ENCODE measurements around the gene PRDM4. TPM values are rescaled to one million over a fixed set of nuclear protein-coding genes. Genes with fewer than 3 reads are reported as not detected.

PRDM4 gene
- total RNA-seq, 5 donors from 2014 or later (not counting 1 experiment from before 2014, with no cell fraction given), result 30.2 to 42.4 (median 40.0) TPM

DNA sequence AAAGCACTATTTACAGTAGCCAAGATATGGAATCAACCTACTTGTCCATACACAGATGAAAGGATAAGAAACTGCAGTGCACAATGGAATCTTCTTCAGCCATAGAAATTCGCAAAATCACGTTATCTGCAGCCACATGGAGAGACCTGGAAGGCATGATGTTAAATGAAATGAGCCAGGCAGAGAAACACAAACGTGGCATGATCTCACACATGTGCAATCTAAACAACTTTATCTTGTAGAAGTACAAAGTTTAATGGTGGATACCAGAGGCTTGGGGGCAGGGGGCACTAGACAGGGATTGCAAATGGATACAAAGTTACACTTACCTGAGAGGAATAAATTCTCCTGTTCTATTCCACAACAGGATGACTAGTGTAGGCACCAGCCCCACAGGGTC is 37.6 kb upstream of the PRDM4 start:
- CTCF ChIA-PET, result no interaction called here
- WGBS (ENCODE audit: insufficient coverage), result 92% methylated on average over 2 of the region's 3 CpGs

DNA sequence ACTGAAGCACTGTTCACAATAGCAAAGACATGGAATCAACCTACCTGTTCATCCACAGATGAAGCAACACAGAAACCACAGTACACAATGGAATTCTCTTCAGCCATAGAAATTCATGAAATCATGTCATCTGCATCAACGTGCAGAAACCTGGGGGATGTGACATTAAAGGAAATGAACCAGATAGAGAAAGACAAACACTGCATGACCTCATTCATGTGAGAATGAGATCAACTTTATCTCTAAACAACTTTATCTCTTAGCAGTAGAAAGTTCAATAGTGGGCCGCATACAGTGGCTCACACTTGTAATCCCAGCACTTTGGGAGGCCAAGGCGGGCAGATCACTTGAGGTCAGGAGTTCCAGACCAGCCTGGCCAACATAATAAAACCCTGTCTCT is 33.5 kb upstream of the PRDM4 start:
- Histone ChIP-seq H3K27ac (ENCODE audit: low read length) (no peak overlapping the region), H3K27me3 (replicated peaks in 1 of 2; ENCODE audit: control insufficient read depth in 2 of 2, extremely low read depth in 1 of 2, insufficient read depth in 2 of 2, low read length in 1 of 2) (peaks cover 2 to 7% of the 10 kb centered on the region in 2 experiments), H3K9me3 (no peaks in the 10 kb centered on the region), H3K4me1 (ENCODE audit: control insufficient read depth in 1 of 2, extremely low read depth in 1 of 2, insufficient read depth in 2 of 2, low read length in 2 of 2) (no peaks in the 10 kb centered on the region), H3K36me3 (ENCODE audit: control insufficient read depth in 2 of 2, extremely low read depth in 1 of 2, insufficient read depth in 1 of 2, low read length in 1 of 2) (no peaks in the 10 kb centered on the region), H3K4me3 (ENCODE audit: control insufficient read depth in 1 of 2, extremely low read depth in 1 of 2, low read length in 1 of 2) (no peak overlapping the region)
- Mint-ChIP-seq H3K27ac (no peak overlapping the region), H3K27me3 (peaks cover 36 to 45% of the 10 kb centered on the region in 2 donors), H3K9me3 (peaks cover 0 to 10% (median 8%) of the 10 kb centered on the region in 3 donors), H3K4me1 (no peaks in the 10 kb centered on the region), H3K36me3 (no peaks in the 10 kb centered on the region), H3K4me3 (no peak overlapping the region)
- no peak for DNase-seq
- POLR2A ChIA-PET, result no interaction called here
- CTCF ChIA-PET, result no interaction called here
- WGBS (ENCODE audit: insufficient coverage), result 80% methylated on average over 1 of the region's 3 CpGs
- no peak for ATAC-seq (replicated peaks in 1 of 4)

More for the DNA sequence above, 37.6 kb upstream of the PRDM4 start:
- Mint-ChIP-seq H3K4me3 (no peak overlapping the region), H3K36me3 (no peaks in the 10 kb centered on the region), H3K27me3 (peaks cover 34 to 38% of the 10 kb centered on the region in 2 donors), H3K9me3 (no peaks in the 10 kb centered on the region), H3K27ac (no peak overlapping the region), H3K4me1 (no peaks in the 10 kb centered on the region)
- Histone ChIP-seq H3K9me3 (no peaks in the 10 kb centered on the region), H3K27me3 (replicated peaks in 1 of 2; ENCODE audit: control insufficient read depth in 2 of 2, extremely low read depth in 1 of 2, insufficient read depth in 2 of 2, low read length in 1 of 2) (peaks cover 2 to 3% of the 10 kb centered on the region in 2 experiments), H3K4me1 (ENCODE audit: control insufficient read depth in 1 of 2, extremely low read depth in 1 of 2, insufficient read depth in 2 of 2, low read length in 2 of 2) (no peaks in the 10 kb centered on the region), H3K27ac (ENCODE audit: low read length) (no peak overlapping the region), H3K4me3 (ENCODE audit: control insufficient read depth in 1 of 2, extremely low read depth in 1 of 2, low read length in 1 of 2) (no peak overlapping the region), H3K36me3 (ENCODE audit: control insufficient read depth in 2 of 2, extremely low read depth in 1 of 2, insufficient read depth in 1 of 2, low read length in 1 of 2) (no peaks in the 10 kb centered on the region)
- DNase-seq (no peak), ATAC-seq (replicated peaks in 1 of 4) (no peak)
- POLR2A ChIA-PET, result no interaction called here

DNA sequence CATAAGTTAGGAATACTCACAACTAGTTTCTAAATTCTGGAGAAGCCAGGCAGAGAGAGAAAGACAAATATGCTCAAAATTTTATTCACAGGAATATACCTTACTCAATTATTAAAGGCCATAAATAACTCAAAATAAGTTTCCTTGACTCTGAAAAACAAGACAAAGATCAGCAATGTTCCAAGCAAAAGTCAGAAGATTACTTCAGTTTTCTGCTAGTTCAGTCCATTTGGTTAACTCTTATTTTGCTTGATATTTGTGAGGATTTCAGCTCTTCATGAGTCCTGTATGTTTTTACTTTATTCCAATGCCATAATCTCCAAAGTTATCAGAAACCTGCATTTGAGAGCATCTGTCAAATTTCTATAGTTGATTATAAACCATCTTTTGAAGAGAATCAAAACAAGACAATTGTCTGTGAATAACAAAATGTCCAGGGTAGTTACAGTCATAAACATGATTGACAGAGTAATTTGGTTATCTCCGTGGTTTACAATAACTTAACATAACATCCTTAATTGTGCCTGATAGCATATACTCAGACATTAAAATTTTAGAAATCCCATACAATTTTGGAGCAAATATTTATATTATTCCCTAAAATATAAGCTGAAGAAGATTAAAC is 30.6 kb upstream of the PRDM4 start:
- Mint-ChIP-seq H3K36me3 (no peaks in the 10 kb centered on the region), H3K27ac (no peak overlapping the region), H3K4me3 (no peak overlapping the region), H3K9me3 (peaks cover 0 to 10% (median 8%) of the 10 kb centered on the region in 3 donors), H3K4me1 (no peaks in the 10 kb centered on the region), H3K27me3 (peaks cover 32 to 40% of the 10 kb centered on the region in 2 donors)
- no peaks in the 10 kb centered on the region for H3K36me3 ChIP-seq (ENCODE audit: control insufficient read depth in 2 of 2, extremely low read depth in 1 of 2, insufficient read depth in 1 of 2, low read length in 1 of 2)
- WGBS (ENCODE audit: insufficient coverage), result no CpG with 5 or more reads among the region's 1 CpG
- ATAC-seq (replicated peaks in 1 of 4), result no peak
- H3K9me3 ChIP-seq, result no peaks in the 10 kb centered on the region
- H3K4me3 ChIP-seq (ENCODE audit: control insufficient read depth in 1 of 2, extremely low read depth in 1 of 2, low read length in 1 of 2), result no peak overlapping the region
- POLR2A ChIA-PET, result no interaction called here
- peaks cover 0 to 7% of the 10 kb centered on the region in 2 experiments for H3K27me3 ChIP-seq (replicated peaks in 1 of 2; ENCODE audit: control insufficient read depth in 2 of 2, extremely low read depth in 1 of 2, insufficient read depth in 2 of 2, low read length in 1 of 2)
- H3K4me1 ChIP-seq (ENCODE audit: control insufficient read depth in 1 of 2, extremely low read depth in 1 of 2, insufficient read depth in 2 of 2, low read length in 2 of 2), result no peaks in the 10 kb centered on the region
- DNase-seq, result no peak
- no peak overlapping the region for H3K27ac ChIP-seq (ENCODE audit: low read length)
- CTCF ChIA-PET, result no interaction called here

DNA sequence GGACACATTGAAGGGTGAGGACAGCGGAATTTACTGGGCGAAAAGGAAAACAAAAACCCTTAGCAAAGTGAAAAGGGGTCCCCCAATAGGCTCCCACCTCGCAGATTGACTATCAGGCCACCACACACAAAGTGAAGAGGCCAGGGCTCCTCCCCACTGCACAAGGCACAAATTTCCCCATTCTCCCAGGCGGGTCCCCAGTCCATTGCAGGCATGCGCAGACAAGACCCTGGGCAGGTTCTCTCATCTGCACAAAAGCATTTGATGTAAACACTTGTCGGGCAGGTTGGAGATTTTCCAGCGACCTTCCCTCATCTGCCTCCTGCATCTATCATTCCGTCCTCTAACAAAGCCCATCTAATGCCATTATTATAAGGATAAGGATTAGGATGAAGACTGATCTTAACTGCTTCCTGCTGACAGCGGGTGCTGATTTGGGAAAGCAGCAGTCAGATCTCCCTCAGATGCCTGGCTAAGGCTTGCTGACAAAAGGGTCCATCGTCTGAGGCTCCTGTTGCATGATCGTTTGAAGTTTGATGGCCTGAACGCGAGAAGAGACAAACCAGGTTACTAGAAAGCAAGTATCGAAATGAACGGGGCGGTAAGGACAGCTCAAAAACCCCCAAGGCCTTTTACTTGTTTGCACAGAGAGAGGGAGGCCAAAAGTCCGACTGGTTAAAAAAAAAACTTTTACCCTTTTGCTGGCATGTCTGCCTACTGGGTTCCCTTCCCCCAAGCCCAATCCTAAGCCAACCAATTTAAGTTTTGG is 27.9 kb upstream of the PRDM4 start:
- Mint-ChIP-seq H3K36me3 (no peaks in the 10 kb centered on the region), H3K27ac (no peak overlapping the region), H3K4me3 (no peak overlapping the region), H3K9me3 (peaks cover 0 to 10% (median 8%) of the 10 kb centered on the region in 3 donors), H3K27me3 (peaks cover 9 to 15% of the 10 kb centered on the region in 2 donors), H3K4me1 (no peaks in the 10 kb centered on the region)
- Histone ChIP-seq H3K27ac (ENCODE audit: low read length) (no peak overlapping the region), H3K9me3 (no peaks in the 10 kb centered on the region), H3K4me3 (ENCODE audit: control insufficient read depth in 1 of 2, extremely low read depth in 1 of 2, low read length in 1 of 2) (no peak overlapping the region), H3K4me1 (ENCODE audit: control insufficient read depth in 1 of 2, extremely low read depth in 1 of 2, insufficient read depth in 2 of 2, low read length in 2 of 2) (no peaks in the 10 kb centered on the region), H3K36me3 (ENCODE audit: control insufficient read depth in 2 of 2, extremely low read depth in 1 of 2, insufficient read depth in 1 of 2, low read length in 1 of 2) (no peaks in the 10 kb centered on the region), H3K27me3 (replicated peaks in 1 of 2; ENCODE audit: control insufficient read depth in 2 of 2, extremely low read depth in 1 of 2, insufficient read depth in 2 of 2, low read length in 1 of 2) (peaks cover 0 to 7% of the 10 kb centered on the region in 2 experiments)
- ChIA-PET POLR2A (no interaction called here), CTCF (no interaction called here)
- ATAC-seq (replicated peaks in 1 of 4) (no peak), DNase-seq (no peak)
- 76% methylated on average over 13 of the region's 17 CpGs for WGBS (ENCODE audit: insufficient coverage)

- Mint-ChIP-seq H3K4me1 (no peaks in the 10 kb centered on the region), H3K27me3 (peaks cover 9 to 14% of the 10 kb centered on the region in 2 donors), H3K27ac (no peak overlapping the region), H3K9me3 (peaks cover 0 to 10% (median 8%) of the 10 kb centered on the region in 3 donors), H3K36me3 (no peaks in the 10 kb centered on the region), H3K4me3 (no peak overlapping the region)
- Histone ChIP-seq H3K27ac (ENCODE audit: low read length) (no peak overlapping the region), H3K9me3 (no peaks in the 10 kb centered on the region), H3K4me3 (ENCODE audit: control insufficient read depth in 1 of 2, extremely low read depth in 1 of 2, low read length in 1 of 2) (no peak overlapping the region), H3K4me1 (ENCODE audit: control insufficient read depth in 1 of 2, extremely low read depth in 1 of 2, insufficient read depth in 2 of 2, low read length in 2 of 2) (no peaks in the 10 kb centered on the region), H3K36me3 (ENCODE audit: control insufficient read depth in 2 of 2, extremely low read depth in 1 of 2, insufficient read depth in 1 of 2, low read length in 1 of 2) (no peaks in the 10 kb centered on the region), H3K27me3 (replicated peaks in 1 of 2; ENCODE audit: control insufficient read depth in 2 of 2, extremely low read depth in 1 of 2, insufficient read depth in 2 of 2, low read length in 1 of 2) (peaks cover 0 to 10% of the 10 kb centered on the region in 2 experiments)
- no peak for ATAC-seq (replicated peaks in 1 of 4)
- no peak for DNase-seq
- POLR2A ChIA-PET, result no interaction called here
- CTCF ChIA-PET, result no interaction called here
- WGBS (ENCODE audit: insufficient coverage), result 90% methylated on average over 2 of the region's 2 CpGs
Observed at GRCh38 chr12:107788281-107788680, 27.3 kb upstream of the PRDM4 start.

DNA sequence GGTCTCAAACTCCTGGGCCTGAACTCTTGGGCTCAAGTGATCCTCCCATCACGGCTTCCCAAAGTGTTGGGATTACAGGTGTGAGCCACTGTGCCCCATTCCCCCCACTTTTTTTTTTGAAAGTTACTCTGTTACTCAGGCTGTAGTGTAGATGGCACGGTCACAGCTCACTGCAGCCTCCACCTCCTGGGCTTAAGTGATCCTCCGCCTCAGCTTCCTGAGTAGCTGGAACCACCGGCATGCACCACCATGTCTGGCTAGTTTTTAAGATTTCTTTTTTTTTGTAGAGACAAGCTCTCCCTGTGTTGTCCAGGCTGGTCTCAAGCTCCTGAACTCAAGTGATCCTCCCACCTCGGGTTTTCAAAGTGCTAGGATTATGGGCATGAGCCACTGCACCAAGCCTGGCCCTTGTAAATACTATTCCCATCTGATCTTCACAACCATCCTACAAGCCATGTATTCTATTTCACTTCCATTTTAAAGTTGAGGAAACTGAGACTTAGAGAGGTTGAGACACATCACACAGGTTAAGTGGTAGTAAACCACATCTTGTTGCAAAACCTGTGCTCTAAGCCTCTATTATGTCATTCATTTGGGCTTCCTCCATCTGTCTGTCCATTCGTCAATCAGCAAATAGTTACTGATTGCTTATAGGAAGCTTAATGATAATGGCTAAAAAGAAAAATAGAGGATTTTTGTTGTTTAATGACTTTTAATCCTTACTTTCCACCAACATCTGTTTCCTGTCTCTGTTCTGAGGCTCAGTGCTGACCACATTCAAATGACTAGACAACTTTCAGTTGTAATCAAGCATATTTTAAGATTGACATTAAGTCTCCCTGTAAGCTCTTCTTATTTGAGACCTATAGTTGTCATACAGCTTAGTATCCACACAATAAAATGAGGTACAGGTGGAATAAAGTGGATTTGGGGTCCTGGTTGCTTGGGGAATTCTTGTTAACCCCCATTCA is 22.8 kb upstream of the PRDM4 start:
- Histone ChIP-seq H3K9me3 (no peaks in the 10 kb centered on the region), H3K4me1 (ENCODE audit: control insufficient read depth in 1 of 2, extremely low read depth in 1 of 2, insufficient read depth in 2 of 2, low read length in 2 of 2) (no peaks in the 10 kb centered on the region), H3K36me3 (ENCODE audit: control insufficient read depth in 2 of 2, extremely low read depth in 1 of 2, insufficient read depth in 1 of 2, low read length in 1 of 2) (no peaks in the 10 kb centered on the region), H3K4me3 (ENCODE audit: control insufficient read depth in 1 of 2, extremely low read depth in 1 of 2, low read length in 1 of 2) (no peak overlapping the region), H3K27me3 (replicated peaks in 1 of 2; ENCODE audit: control insufficient read depth in 2 of 2, extremely low read depth in 1 of 2, insufficient read depth in 2 of 2, low read length in 1 of 2) (peaks cover 0 to 9% of the 10 kb centered on the region in 2 experiments), H3K27ac (ENCODE audit: low read length) (no peak overlapping the region)
- H3K27ac Mint-ChIP-seq, result no peak overlapping the region
- H3K27me3 Mint-ChIP-seq, result peaks cover 23 to 27% of the 10 kb centered on the region in 2 donors
- H3K4me1 Mint-ChIP-seq, result no peaks in the 10 kb centered on the region
- H3K9me3 Mint-ChIP-seq, result no peaks in the 10 kb centered on the region
- ATAC-seq (replicated peaks in 1 of 4) (no peak), DNase-seq (no peak)
- no peak overlapping the region for H3K4me3 Mint-ChIP-seq
- H3K36me3 Mint-ChIP-seq, result no peaks in the 10 kb centered on the region
- WGBS (ENCODE audit: insufficient coverage), result 53% methylated on average over 3 of the region's 6 CpGs
- CTCF ChIA-PET, result no interaction called here
- POLR2A ChIA-PET, result no interaction called here

All from T-cell (primary cell).